HG02938 (cell line): ENCODE results near the gene PLEKHG4.

Experiments
- ATAC-seq: cut with Tn5 transposase; IDR thresholded peaks from one replicate; pipeline ENCODE4 v1.9.1; 2021; ENCODE audit warnings: mild to moderate bottlenecking, moderate library complexity; ENCODE audit not compliant: unreplicated experiment

PLEKHG4 gene, protein sequence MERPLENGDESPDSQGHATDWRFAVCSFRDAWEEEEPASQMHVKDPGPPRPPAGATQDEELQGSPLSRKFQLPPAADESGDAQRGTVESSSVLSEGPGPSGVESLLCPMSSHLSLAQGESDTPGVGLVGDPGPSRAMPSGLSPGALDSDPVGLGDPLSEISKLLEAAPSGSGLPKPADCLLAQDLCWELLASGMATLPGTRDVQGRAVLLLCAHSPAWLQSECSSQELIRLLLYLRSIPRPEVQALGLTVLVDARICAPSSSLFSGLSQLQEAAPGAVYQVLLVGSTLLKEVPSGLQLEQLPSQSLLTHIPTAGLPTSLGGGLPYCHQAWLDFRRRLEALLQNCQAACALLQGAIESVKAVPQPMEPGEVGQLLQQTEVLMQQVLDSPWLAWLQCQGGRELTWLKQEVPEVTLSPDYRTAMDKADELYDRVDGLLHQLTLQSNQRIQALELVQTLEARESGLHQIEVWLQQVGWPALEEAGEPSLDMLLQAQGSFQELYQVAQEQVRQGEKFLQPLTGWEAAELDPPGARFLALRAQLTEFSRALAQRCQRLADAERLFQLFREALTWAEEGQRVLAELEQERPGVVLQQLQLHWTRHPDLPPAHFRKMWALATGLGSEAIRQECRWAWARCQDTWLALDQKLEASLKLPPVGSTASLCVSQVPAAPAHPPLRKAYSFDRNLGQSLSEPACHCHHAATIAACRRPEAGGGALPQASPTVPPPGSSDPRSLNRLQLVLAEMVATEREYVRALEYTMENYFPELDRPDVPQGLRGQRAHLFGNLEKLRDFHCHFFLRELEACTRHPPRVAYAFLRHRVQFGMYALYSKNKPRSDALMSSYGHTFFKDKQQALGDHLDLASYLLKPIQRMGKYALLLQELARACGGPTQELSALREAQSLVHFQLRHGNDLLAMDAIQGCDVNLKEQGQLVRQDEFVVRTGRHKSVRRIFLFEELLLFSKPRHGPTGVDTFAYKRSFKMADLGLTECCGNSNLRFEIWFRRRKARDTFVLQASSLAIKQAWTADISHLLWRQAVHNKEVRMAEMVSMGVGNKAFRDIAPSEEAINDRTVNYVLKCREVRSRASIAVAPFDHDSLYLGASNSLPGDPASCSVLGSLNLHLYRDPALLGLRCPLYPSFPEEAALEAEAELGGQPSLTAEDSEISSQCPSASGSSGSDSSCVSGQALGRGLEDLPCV

DNA sequence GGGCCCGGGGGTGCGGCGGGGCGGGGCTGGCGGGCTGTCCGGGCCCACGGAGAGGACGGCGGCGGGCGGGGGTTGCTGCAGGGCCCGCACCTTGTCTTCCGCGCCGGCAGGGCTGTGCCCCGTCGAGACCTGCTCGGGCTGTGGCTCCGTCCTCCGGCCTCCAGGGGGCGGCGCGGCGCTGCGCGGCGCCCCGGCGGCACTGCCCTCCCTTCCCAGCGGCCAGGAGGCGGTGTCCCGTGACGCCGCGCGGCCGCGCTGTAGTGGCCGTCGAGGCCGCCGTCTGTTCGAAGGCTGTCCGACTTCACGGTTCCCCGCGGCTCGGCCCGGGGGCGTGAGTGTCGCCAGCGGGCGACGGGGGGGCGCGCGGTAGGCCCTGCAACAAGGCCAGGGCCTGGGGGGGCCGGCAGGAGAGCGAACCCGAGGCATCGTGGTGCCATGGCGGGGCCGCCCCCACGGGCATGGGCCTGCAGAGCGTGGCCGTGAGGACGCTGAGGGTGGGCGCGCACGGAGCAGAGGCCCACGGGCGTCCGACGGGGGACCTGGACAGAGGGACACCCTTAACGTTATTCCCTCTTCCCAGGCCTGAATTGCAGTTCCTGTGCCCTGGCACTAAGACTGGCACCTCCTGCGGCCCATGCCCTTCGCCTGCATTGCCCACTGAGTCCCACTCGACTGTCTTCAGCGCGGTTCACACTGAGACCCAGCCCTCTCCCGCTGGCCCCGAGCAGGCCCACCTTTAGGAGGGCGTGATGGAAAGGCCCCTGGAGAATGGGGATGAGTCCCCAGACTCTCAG lies at the start of gene PLEKHG4:
TSS of gene PLEKHG4 (plus strand) at position 237 of the 794 bp plus-strand sequence. CDS start at position 750, 513 bp downstream.
- ATAC-seq: no peak

- ATAC-seq: no peak
Measured at GRCh38 chr16:67229906-67230808, 49.2 kb upstream of the PLEKHG4 start.

DNA sequence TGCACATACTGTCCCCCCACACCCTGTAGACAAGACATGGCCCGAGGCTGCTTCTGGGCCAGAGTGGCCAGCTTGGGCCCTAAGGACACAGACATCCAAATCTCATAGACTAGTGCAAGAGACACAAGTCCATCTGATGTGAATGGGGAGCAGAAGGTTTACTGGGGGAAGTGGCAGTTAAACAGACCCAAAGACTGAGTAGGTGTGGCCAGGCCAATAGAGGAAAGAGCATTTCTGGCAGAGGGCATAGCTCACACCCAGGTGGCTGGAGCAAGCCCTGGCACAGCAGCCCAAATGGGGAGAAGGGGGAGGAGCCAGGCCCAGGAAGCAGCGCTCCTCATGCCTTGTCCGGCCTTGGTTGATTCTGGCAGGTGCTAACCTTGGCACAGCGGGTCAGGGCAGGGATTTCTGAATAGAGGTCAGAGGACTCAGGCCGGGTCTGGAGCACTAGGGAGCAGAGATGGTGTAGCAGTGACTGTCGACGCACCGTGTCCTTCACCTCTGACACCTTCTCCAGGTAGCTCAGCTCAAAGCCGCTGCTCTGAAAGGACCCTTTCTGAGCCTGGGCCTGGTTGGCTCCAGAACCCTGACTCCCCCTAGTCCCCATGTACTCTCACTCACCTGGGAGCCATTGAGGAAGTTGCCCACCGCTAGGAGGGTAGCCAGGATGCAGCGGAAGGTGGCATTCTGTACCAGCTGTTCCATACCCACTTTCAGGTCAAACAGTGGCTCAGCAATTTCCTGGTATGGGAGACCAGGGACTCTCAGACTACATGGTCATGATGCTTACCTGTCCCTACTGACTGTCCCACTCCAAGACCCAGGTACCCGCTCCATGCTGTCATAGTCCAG lies 48.3 kb upstream of the PLEKHG4 start:
- no peak for ATAC-seq

DNA sequence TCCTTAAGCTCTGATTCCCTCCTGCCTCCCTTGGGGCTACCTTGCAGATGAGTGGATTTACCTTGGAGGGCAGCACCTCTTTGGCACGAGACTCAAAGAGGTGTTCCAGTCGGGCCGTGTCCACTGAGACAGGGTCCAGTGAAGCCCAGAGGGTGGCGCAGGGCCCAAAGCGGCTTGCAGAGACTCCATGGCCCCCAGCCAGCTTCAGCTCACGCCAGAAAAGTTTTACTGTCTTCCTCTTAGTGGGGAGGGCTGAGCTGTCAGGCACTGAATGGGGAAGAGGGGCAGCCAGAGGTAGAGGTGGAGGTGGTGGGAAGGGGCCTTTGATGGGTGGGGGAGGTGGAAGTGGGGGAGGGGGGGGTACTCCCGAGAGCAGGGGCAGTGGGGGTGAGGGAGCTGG lies 45.7 kb upstream of the PLEKHG4 start:
- no peak for ATAC-seq

- ATAC-seq: no peak
Measured at GRCh38 chr16:67234180-67234597, 45.1 kb upstream of the PLEKHG4 start.

DNA sequence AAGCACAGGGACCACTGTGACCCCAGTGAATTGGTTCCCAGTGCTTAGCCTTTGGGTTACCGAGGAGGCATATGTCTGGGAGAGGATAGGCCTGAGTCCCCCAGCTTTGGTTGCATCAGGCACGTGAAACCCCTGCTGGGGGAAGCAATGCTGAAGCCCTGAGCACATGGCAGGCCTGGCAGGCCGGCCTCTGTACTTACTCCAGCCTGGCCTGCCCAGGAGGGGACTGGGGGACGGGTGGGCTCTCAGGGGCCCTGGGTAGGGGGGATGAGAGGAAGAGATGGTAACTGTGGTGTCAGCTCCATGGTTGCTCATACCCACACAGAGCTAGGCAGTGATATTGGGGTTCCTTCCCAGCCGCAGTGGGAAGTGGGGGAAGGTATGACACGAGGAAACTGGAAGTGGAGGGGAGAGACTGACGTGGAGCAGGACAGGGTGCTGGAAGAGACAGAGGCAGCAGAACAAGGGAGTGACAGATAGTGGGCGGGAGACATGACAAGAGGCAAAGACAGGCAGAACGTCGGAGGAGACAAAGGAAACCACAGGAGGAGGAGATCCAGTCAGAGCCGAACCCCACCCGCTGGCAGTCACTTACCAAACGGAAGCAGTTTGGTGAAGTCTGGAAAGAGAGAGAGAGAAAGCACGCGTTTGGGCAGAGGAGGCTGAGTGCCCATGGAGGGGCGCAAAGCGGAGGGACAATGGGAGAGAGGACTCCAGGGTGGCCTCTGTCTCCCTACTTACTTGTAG lies 43.3 kb upstream of the PLEKHG4 start:
- ATAC-seq: no peak

DNA sequence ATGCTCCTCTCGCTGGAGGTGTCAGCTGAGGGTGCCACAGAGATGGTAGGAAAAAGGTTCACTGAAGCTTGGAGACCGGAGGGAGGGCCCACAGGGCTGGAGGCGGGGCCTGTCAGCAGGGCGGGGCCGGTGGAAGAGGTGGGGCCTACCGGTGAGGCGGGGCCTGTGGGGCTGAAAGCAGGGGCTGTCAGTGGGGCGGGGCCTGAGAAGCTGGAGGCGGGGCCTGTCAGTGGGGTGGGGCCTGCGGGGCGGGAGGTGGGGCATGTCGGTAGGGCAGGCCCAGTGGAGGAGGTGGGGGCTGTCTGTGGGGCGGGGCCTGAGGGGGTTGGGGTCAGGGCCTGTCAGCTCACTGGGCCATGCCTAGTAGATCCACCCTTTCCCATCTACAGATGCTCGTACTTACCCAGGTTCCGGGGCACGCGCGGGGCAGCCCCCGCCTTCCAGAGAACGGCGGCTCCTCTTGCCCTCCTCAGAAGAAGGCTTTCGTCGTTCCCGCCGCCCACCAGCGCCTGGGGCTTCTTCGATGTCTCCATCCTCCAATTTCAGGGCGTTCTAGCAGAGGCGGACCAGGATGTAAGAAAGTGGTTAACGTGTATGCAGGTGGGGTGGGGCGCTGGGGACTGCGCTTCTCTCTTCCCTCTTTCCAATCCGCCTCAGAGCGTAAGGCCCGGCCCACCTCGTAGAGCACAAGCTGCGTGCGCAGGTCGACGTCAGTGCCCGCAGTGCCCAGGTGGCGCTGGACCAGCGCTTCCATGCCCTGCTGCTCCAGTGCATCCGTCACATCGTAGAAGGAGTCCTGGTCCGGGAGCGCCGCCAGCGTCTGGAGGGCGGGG lies 42.6 kb upstream of the PLEKHG4 start:
- ATAC-seq: no peak

DNA sequence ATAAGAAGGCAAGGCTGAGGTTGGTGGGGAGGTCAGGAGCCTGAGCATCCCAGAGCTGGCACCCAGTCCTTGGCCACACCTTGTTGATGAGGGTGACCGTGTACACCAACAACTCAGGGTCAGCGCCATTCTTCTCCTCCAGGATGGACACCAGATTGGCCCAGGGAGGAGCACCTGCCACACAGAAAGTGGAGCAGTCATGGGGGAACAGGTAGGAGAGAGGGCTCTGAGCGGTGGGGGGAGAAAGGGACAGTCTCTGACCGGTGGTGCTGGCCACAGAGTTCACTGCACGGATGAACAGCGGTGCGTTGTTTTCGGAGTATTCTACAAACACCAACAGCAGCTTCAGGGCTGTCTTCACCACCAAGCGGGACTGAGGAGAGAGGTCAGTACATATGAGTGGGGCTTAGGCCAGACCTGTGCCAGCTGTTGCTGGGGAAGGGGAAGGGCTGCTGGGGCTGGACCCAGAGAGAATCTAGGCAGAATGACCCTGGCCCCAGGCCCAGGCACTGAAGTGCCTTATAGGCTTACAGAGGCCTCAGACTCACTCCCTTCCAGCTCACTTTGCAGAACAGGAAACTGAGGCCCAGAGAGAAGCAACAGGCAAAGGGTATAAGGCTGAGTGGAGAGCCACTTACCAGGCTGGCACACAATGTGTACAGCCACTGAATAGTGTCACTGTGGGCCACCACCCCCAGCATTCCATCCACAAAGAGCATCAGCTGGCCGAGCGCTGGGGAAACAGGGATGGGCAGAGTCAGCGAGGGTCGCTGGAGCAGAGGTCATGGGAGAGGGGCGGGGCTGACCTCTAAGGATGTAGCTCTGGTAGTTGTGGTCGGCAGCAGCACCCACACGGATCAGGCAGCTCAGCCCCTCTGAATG lies 41.7 kb upstream of the PLEKHG4 start:
- ATAC-seq: no peak

GRCh38 chr16:67238278-67238575 lies 41.1 kb upstream of the PLEKHG4 start:
- no peak for ATAC-seq

DNA sequence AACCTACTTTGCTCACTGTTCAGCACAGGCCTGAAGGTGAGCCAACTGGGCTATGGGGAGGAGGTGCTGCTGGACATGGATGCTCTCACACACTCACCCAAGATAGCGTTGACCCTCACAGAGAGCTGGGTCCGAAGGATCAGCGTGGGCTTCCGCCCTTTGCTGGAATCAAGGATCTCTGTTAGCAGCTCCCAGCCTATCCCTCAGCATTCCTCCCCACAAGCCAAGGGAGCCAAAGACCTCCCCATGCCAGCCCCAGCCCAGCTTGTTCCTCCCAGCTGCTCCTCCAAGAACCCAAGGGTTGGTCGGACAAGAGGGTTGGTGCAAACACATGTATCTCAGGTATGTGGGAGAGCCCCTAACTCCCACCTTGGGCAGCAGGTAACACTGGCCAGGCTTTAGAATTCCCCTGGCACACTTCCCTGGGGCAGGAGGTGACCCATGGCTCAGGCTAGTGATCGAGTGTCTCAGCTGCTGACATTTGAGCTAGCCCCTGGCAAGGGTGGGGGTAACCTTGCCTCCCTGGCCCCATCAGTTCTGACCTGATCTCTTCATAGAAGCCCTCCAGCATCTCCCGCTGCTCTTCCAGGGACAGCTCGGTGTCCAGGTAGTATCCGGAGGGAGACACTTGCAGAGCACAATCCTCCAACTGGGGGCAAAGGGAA lies 40.4 kb upstream of the PLEKHG4 start:
- ATAC-seq: no peak

DNA sequence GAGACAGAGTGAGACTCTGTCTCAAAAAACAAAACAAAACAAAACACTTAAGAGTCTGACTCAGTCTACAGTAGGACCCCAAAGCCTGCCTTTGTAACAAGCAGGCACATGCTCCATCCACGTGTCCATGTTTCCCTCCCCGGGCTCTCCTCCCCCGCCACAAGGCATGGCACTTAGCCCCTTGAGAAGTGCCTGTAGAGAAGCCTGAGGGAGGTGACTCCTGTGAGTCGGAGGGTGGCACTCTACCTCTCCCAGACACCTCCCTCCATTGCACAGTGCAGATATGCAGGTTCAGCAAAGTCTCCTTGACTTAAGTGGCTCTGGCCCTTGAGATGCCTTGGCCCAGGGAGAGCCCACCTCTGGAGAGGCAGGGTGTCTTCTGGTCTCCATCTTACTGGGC lies 38.8 kb upstream of the PLEKHG4 start:
- ATAC-seq: no peak

- ATAC-seq: no peak
Measured at GRCh38 chr16:67241008-67241900, 38.1 kb upstream of the PLEKHG4 start.

GRCh38 chr16:67242138-67242730 lies 37.1 kb upstream of the PLEKHG4 start:
- no peak for ATAC-seq

- no peak for ATAC-seq
Measured at GRCh38 chr16:67243481-67243880, 35.9 kb upstream of the PLEKHG4 start.
